HL-60 (cell line): ENCODE results near the gene WNT7B.

Experiments used
- DNase-seq, 2 experiments: peaks; one replicate each; pipeline ENCODE4 v3.0.0-alpha.2; 2010 to 2020; ENCODE audit warnings: low read depth in 1 of 2, low spot score in 1 of 2
- H3K27ac ChIP-seq: fragments of 250-450 bp; sonication (Bioruptor Pico); replicated peaks from 2 replicates; pipeline ENCODE4 v1.5.1; 2020; ENCODE audit warnings: mild to moderate bottlenecking, moderate library complexity
- H3K27me3 ChIP-seq: fragments of 250-450 bp; sonication (Bioruptor Pico); 2 replicates; pipeline ENCODE4 v1.5.1; 2021; ENCODE audit warnings: mild to moderate bottlenecking, moderate library complexity; ENCODE audit not compliant: insufficient read depth, poor library complexity, severe bottlenecking
- H3K4me3 ChIP-seq: replicated peaks from 2 replicates; pipeline ENCODE4 v1.5.1; 2011; ENCODE audit warnings: mild to moderate bottlenecking, control low read depth, low read length; ENCODE audit not compliant: insufficient read depth
- CTCF ChIP-seq: IDR thresholded peaks from one replicate; pipeline ENCODE4 v1.5.1; 2011; ENCODE audit warnings: low read length, control low read depth, inconsistent platforms; ENCODE audit not compliant: insufficient read depth
- GABPA ChIP-seq: IDR thresholded peaks from 2 replicates; pipeline ENCODE4 v1.6.1; 2012; ENCODE audit warnings: low read depth
- POLR2AphosphoS5 ChIP-seq: IDR thresholded peaks from 2 replicates; pipeline ENCODE4 v1.6.1; 2012; ENCODE audit warnings: low read depth
- SPI1 ChIP-seq: IDR thresholded peaks from 2 replicates; pipeline ENCODE4 v1.6.1; 2012; ENCODE audit warnings: low read depth, mild to moderate bottlenecking, borderline replicate concordance
- TF ChIP-seq, protein P1 (sequence below): IDR thresholded peaks from 2 replicates; pipeline ENCODE4 v1.6.1; 2012; ENCODE audit warnings: low read depth; ENCODE audit not compliant: insufficient replicate concordance

Gene WNT7B

GRCh38 chr22:45932071-45932470 lies 44.9 kb downstream of the WNT7B start:
- Histone ChIP-seq H3K27me3 (peaks cover 20% of the 10 kb centered on the region), H3K4me3 (no peak overlapping the region), H3K27ac (no peak overlapping the region)
- TF ChIP-seq SPI1, result no peak
- TF ChIP-seq GABPA, result no peak
- DNase-seq, result no peak

DNA sequence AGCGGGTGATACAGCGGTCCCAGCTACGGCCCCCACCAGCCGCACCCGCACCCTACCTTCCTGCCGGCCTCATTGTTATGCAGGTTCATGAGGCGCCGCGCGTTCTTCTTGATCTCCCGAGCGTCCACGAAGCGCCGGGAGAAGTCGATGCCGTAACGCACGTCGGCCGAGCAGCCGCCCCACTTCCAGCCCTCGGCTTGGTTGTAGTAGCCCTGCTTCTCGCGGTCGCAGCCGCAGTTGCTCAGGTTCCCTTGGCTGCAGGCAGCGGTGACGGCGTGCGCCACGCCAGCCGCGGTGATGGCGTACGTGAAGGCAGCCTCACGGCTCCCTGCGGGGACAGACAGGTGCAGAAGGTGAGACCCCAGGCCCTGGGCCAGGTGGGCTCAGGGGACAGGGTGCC lies 45.9 kb downstream of the WNT7B start:
- TF ChIP-seq SPI1, result no peak
- no peak for TF ChIP-seq GABPA
- TF ChIP-seq, protein P1, sequence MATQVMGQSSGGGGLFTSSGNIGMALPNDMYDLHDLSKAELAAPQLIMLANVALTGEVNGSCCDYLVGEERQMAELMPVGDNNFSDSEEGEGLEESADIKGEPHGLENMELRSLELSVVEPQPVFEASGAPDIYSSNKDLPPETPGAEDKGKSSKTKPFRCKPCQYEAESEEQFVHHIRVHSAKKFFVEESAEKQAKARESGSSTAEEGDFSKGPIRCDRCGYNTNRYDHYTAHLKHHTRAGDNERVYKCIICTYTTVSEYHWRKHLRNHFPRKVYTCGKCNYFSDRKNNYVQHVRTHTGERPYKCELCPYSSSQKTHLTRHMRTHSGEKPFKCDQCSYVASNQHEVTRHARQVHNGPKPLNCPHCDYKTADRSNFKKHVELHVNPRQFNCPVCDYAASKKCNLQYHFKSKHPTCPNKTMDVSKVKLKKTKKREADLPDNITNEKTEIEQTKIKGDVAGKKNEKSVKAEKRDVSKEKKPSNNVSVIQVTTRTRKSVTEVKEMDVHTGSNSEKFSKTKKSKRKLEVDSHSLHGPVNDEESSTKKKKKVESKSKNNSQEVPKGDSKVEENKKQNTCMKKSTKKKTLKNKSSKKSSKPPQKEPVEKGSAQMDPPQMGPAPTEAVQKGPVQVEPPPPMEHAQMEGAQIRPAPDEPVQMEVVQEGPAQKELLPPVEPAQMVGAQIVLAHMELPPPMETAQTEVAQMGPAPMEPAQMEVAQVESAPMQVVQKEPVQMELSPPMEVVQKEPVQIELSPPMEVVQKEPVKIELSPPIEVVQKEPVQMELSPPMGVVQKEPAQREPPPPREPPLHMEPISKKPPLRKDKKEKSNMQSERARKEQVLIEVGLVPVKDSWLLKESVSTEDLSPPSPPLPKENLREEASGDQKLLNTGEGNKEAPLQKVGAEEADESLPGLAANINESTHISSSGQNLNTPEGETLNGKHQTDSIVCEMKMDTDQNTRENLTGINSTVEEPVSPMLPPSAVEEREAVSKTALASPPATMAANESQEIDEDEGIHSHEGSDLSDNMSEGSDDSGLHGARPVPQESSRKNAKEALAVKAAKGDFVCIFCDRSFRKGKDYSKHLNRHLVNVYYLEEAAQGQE, result no peak
- TF ChIP-seq CTCF, result no peak
- no peak for TF ChIP-seq POLR2AphosphoS5
- Histone ChIP-seq H3K4me3 (no peak overlapping the region), H3K27ac (no peak overlapping the region), H3K27me3 (peaks cover 20% of the 10 kb centered on the region)
- no peak for DNase-seq

DNA sequence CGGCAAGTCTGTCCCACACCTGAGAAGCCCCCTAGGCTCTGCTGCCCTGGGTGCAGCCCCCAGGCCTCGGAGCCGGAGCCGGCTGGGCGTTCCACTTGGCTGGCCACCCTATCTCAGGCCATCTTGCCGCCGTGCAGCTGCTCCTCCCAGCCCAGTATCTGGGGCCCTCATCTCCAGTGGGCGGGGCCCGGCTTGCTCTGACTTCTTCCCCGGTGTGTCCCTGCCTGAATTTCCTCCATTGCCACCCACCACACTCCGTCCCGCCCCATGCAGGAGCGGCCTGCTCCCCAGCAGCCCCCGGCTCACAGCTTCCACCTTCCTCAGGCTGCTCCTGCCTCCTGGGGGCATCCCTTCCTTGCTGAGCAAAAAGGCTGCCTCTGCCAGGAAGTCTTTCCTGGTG lies 46.6 kb downstream of the WNT7B start:
- Histone ChIP-seq H3K27ac (no peak overlapping the region), H3K27me3 (peaks cover 19% of the 10 kb centered on the region), H3K4me3 (no peak overlapping the region)
- no peak for DNase-seq
- TF ChIP-seq POLR2AphosphoS5 (no peak), SPI1 (no peak), CTCF (no peak), GABPA (no peak)
- TF ChIP-seq, protein P1, result no peak

- Histone ChIP-seq H3K27ac (no peak overlapping the region), H3K4me3 (no peak overlapping the region), H3K27me3 (peaks cover 15% of the 10 kb centered on the region)
- DNase-seq, result no peak
- TF ChIP-seq POLR2AphosphoS5 (no peak), CTCF (no peak), SPI1 (no peak), GABPA (no peak)
- TF ChIP-seq, protein P1, result no peak
Observed at GRCh38 chr22:45929649-45930048, 47.3 kb downstream of the WNT7B start.
